Thoracic aorta (tissue), 2 donors: ENCODE measurements around the gene SGCD. TPM values are rescaled to one million over a fixed set of nuclear protein-coding genes. Genes with fewer than 3 reads are reported as not detected.

Experiments
- ATAC-seq: fragments of 150-250 bp; one replicate; pipeline ENCODE4 v1.8.0; 2017; ENCODE audit warnings: low read depth; ENCODE audit not compliant: insufficient number of reproducible peaks, low FRiP score
- DNase-seq: peaks from one replicate; pipeline ENCODE4 v3.0.0-alpha.2; 2020; ENCODE audit warnings: low spot score
- H3K27ac ChIP-seq, 2 donors: fragments of 200-600 bp; sonication (generic); 1 replicate in 1 of 2; 2 replicates in 1 of 2; pipeline ENCODE4 v1.5.1; 2016; ENCODE audit warnings: mild to moderate bottlenecking in 2 of 2, moderate library complexity in 2 of 2
- H3K27me3 ChIP-seq: fragments of 200-600 bp; sonication (generic); replicated peaks from 2 replicates; pipeline ENCODE4 v1.6.0; 2016; ENCODE audit warnings: mild to moderate bottlenecking; ENCODE audit not compliant: insufficient read depth
- H3K36me3 ChIP-seq: fragments of 200-600 bp; sonication (generic); one replicate; pipeline ENCODE4 v1.5.1; 2016
- H3K4me1 ChIP-seq, 2 donors: fragments of 200-600 bp; sonication (generic); 1 replicate in 1 of 2; 2 replicates in 1 of 2; pipeline versions ENCODE4 v1.5.1 to v1.6.0; 2016; ENCODE audit warnings: low read depth in 2 of 2, mild to moderate bottlenecking in 1 of 2; ENCODE audit not compliant: control insufficient read depth in 1 of 2
- H3K4me3 ChIP-seq: fragments of 200-600 bp; sonication (generic); 2 replicates; pipeline ENCODE4 v1.5.1; 2016; ENCODE audit warnings: mild to moderate bottlenecking
- H3K9me3 ChIP-seq: fragments of 200-600 bp; sonication (generic); 2 replicates; pipeline ENCODE4 v1.5.1; 2016
- total RNA-seq, 2 donors: library from RNA; depleted of rRNA; stranded (reverse); fragments of >200 nt; gene quantifications; one replicate each; pipeline versions ENCODE4 v1.1.0 to v1.2.3, GENCODE V29; 2016
- TF ChIP-seq, protein P1 (sequence below): fragments of 200-600 bp; sonication (generic); IDR thresholded peaks from one replicate; pipeline ENCODE4 v1.5.1; 2019; ENCODE audit warnings: antibody characterized with exemption

The SGCD gene
- total RNA-seq, 2 donors from 2014 or later = 20.4 to 40.3 TPM

- Histone ChIP-seq H3K27me3 (no peaks in the 10 kb centered on the region), H3K36me3 (no peaks in the 10 kb centered on the region), H3K9me3 (no peaks in the 10 kb centered on the region), H3K4me1 (peaks cover 0 to 34% of the 10 kb centered on the region in 2 donors), H3K27ac (no peak overlapping the region), H3K4me3 (no peak overlapping the region)
- no peak for ATAC-seq
- no peak for DNase-seq
- TF ChIP-seq, protein P1, sequence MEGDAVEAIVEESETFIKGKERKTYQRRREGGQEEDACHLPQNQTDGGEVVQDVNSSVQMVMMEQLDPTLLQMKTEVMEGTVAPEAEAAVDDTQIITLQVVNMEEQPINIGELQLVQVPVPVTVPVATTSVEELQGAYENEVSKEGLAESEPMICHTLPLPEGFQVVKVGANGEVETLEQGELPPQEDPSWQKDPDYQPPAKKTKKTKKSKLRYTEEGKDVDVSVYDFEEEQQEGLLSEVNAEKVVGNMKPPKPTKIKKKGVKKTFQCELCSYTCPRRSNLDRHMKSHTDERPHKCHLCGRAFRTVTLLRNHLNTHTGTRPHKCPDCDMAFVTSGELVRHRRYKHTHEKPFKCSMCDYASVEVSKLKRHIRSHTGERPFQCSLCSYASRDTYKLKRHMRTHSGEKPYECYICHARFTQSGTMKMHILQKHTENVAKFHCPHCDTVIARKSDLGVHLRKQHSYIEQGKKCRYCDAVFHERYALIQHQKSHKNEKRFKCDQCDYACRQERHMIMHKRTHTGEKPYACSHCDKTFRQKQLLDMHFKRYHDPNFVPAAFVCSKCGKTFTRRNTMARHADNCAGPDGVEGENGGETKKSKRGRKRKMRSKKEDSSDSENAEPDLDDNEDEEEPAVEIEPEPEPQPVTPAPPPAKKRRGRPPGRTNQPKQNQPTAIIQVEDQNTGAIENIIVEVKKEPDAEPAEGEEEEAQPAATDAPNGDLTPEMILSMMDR = no peak
These were observed 149.2 kb downstream of the SGCD start for GRCh38 chr5:156476158-156476551.

DNA sequence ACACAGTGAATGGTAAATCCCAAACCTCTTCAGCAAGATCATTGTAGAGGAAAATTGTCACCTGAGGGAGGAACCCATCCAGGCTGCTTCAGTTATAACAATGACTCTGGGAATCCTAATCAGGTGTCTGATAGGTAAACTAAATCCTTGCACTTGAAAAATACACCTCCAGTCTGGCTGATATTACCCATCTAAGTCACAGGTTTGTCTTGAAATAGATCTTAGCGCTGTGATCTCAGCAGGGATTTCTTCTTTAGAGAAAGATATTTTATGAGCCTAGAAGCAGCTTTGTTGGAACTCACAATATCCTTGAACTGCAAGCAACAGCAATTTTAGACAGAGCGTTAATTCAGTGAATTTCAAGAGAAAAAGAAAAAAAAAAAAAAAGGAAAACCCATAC, 149.7 kb downstream of the SGCD start:
- Histone ChIP-seq H3K27ac (no peak overlapping the region), H3K4me1 (peaks cover 0 to 34% of the 10 kb centered on the region in 2 donors), H3K27me3 (no peaks in the 10 kb centered on the region), H3K9me3 (no peaks in the 10 kb centered on the region), H3K4me3 (no peak overlapping the region), H3K36me3 (no peaks in the 10 kb centered on the region)
- ATAC-seq (no peak), DNase-seq (no peak)
- TF ChIP-seq, protein P1 = no peak

GRCh38 chr5:156477196-156477595, 150.2 kb downstream of the SGCD start:
- H3K4me3 ChIP-seq = no peak overlapping the region
- no peak overlapping the region for H3K27ac ChIP-seq
- TF ChIP-seq, protein P1 = no peak
- H3K36me3 ChIP-seq = no peaks in the 10 kb centered on the region
- no peak for DNase-seq
- H3K9me3 ChIP-seq = no peaks in the 10 kb centered on the region
- H3K4me1 ChIP-seq = peaks cover 0 to 34% of the 10 kb centered on the region in 2 donors
- no peaks in the 10 kb centered on the region for H3K27me3 ChIP-seq
- no peak for ATAC-seq

DNA sequence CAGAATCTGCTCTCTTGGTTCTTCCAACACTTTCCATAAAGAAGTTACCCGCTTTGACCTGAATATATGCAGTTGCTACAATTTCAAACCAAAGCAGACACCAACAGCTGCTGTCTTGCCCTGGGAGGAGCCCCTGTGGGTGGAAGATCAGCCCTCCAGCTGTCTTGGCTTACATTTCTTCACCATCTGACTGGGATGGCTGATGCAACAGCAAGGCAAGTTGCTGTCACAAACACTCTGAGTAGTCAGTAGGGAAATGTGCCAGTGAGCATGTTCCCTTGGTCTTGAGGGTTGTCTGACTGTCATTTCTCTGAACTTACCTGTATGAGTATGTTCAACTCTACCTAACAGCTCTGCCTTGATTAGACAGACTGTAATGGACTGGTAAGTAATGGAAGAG, 152.9 kb downstream of the SGCD start:
- Histone ChIP-seq H3K27me3 (no peaks in the 10 kb centered on the region), H3K4me3 (no peak overlapping the region), H3K4me1 (peaks cover 0 to 21% of the 10 kb centered on the region in 2 donors), H3K9me3 (no peaks in the 10 kb centered on the region), H3K36me3 (no peaks in the 10 kb centered on the region), H3K27ac (no peak overlapping the region)
- no peak for ATAC-seq
- no peak for DNase-seq
- TF ChIP-seq, protein P1 = no peak

- ATAC-seq = no peak
These were observed 154.8 kb downstream of the SGCD start for GRCh38 chr5:156481741-156482140.

More at GRCh38 chr5:156481741-156482140, 154.8 kb downstream of the SGCD start:
- Histone ChIP-seq H3K4me1 (peaks cover 0 to 3% of the 10 kb centered on the region in 2 donors), H3K27me3 (no peaks in the 10 kb centered on the region), H3K27ac (no peak overlapping the region), H3K9me3 (no peaks in the 10 kb centered on the region), H3K4me3 (no peak overlapping the region), H3K36me3 (no peaks in the 10 kb centered on the region)
- no peak for DNase-seq
- TF ChIP-seq, protein P1 = no peak
